Measurements from ENCODE around the gene NID2.

NID2 gene

GRCh38 chr14:52026901-52027300, 42.0 kb downstream of the NID2 start:
- no peak for DNase-seq (ENCODE audit: low spot score)

GRCh38 chr14:52026017-52026660, 42.7 kb downstream of the NID2 start:
- no peak for DNase-seq (ENCODE audit: low spot score)

GRCh38 chr14:52025310-52025709, 43.5 kb downstream of the NID2 start:
- peak; percentile 83 for DNase-seq (ENCODE audit: low spot score)

GRCh38 chr14:52023518-52023917, 45.3 kb downstream of the NID2 start:
- peak; percentile 82 for DNase-seq (ENCODE audit: low spot score)

- no peak for DNase-seq (ENCODE audit: low spot score)
Observed at GRCh38 chr14:52021957-52022600, 46.8 kb downstream of the NID2 start.

- DNase-seq (ENCODE audit: low spot score) = no peak
Observed at GRCh38 chr14:52020866-52021717, 47.8 kb downstream of the NID2 start.

- no peak for DNase-seq (ENCODE audit: low spot score)
Observed at GRCh38 chr14:52020161-52020714, 48.6 kb downstream of the NID2 start.

- no peak for DNase-seq (ENCODE audit: low spot score)
Observed at GRCh38 chr14:52018970-52019369, 49.9 kb downstream of the NID2 start.

GRCh38 chr14:52018252-52018651, 50.6 kb downstream of the NID2 start:
- DNase-seq (ENCODE audit: low spot score) = no peak

- DNase-seq (ENCODE audit: low spot score) = peak; percentile 23
Observed at GRCh38 chr14:52015411-52016030, 53.3 kb downstream of the NID2 start.

- DNase-seq (ENCODE audit: low spot score) = no peak
Observed at GRCh38 chr14:52014601-52015267, 54.1 kb downstream of the NID2 start.

GRCh38 chr14:52013984-52014600, 54.8 kb downstream of the NID2 start:
- no peak for DNase-seq (ENCODE audit: low spot score)

- DNase-seq (ENCODE audit: low spot score) = no peak
Observed at GRCh38 chr14:52012635-52013034, 56.2 kb downstream of the NID2 start.

- no peak for DNase-seq (ENCODE audit: low spot score)
Observed at GRCh38 chr14:52011523-52011922, 57.3 kb downstream of the NID2 start.

GRCh38 chr14:52010173-52010693, 58.6 kb downstream of the NID2 start:
- DNase-seq (ENCODE audit: low spot score) = no peak

GRCh38 chr14:52008136-52008535, 60.7 kb downstream of the NID2 start:
- no peak for DNase-seq (ENCODE audit: low spot score)

- no peak for DNase-seq (ENCODE audit: low spot score)
Observed at GRCh38 chr14:52007637-52008036, 61.2 kb downstream of the NID2 start.

- DNase-seq (ENCODE audit: low spot score) = no peak
Observed at GRCh38 chr14:52007211-52007610, 61.6 kb downstream of the NID2 start.

GRCh38 chr14:52006361-52006760, 62.5 kb downstream of the NID2 start:
- DNase-seq (ENCODE audit: low spot score) = no peak

GRCh38 chr14:52005625-52006024, 63.2 kb downstream of the NID2 start:
- no peak for DNase-seq (ENCODE audit: low spot score)

GRCh38 chr14:52003324-52003723, 65.5 kb downstream of the NID2 start:
- DNase-seq (ENCODE audit: low spot score) = no peak
